Stimulated activated CD4-positive, alpha-beta T cell treated with anti-CD3 and anti-CD28 coated beads, TNF-alpha, amount 100 ng/mL, for 48 hours (primary cell): ENCODE results near the gene CNIH4.
"Not testable (repeated sequence)": the region's sequence is repeated elsewhere in the genome, so short reads cannot be mapped to it uniquely, and the experiment has no call there.

Experiments
- DNase-seq, 3 donors: peaks; one replicate each; pipeline ENCODE4 v3.0.0-alpha.2; 2020; ENCODE audit warnings: low read depth in 3 of 3

The CNIH4 gene

GRCh38 chr1:224399887-224400286, 43.2 kb downstream of the CNIH4 start:
- no peak for DNase-seq

- no peak for DNase-seq
Observed at GRCh38 chr1:224402472-224403036, 45.9 kb downstream of the CNIH4 start.

- DNase-seq = no peak
Observed at GRCh38 chr1:224404916-224405603, 48.4 kb downstream of the CNIH4 start.

- DNase-seq = no peak
Observed at GRCh38 chr1:224405604-224405970, 48.9 kb downstream of the CNIH4 start.

- DNase-seq = no peak
Observed at GRCh38 chr1:224406216-224406615, 49.5 kb downstream of the CNIH4 start.

GRCh38 chr1:224407571-224408293, 51.1 kb downstream of the CNIH4 start:
- no peak for DNase-seq

GRCh38 chr1:224408294-224408590, 51.6 kb downstream of the CNIH4 start:
- no peak for DNase-seq

- DNase-seq = no peak
Observed at GRCh38 chr1:224411766-224412165, 55.1 kb downstream of the CNIH4 start.

- no peak for DNase-seq
Observed at GRCh38 chr1:224420106-224420505, 63.4 kb downstream of the CNIH4 start.

- DNase-seq = no peak
Observed at GRCh38 chr1:224425279-224425884, 68.7 kb downstream of the CNIH4 start.

GRCh38 chr1:224426869-224427268, 70.2 kb downstream of the CNIH4 start:
- DNase-seq = not testable (repeated sequence)

- no peak for DNase-seq
Observed at GRCh38 chr1:224427346-224427745, 70.7 kb downstream of the CNIH4 start.

GRCh38 chr1:224428713-224429112, 72.0 kb downstream of the CNIH4 start:
- not testable (repeated sequence) for DNase-seq
